ENCODE results near the gene RND2.

The RND2 gene

GRCh38 chr17:43040655-43041054 lies 15.6 kb downstream of the RND2 start:
- no peak for DNase-seq (ENCODE audit: low read depth in 1 of 2, low spot score in 1 of 2)
- Histone ChIP-seq H3K27ac (replicated peaks) (no peak overlapping the region), H3K27me3 (ENCODE audit: insufficient read depth, poor library complexity, severe bottlenecking) (no peaks in the 10 kb centered on the region), H3K4me3 (replicated peaks; ENCODE audit: insufficient read depth, low read length) (no peak overlapping the region)
- TF ChIP-seq SPI1 (IDR thresholded peaks at IDR 0.05; ENCODE audit: borderline replicate concordance, low read depth) (no peak), GABPA (IDR thresholded peaks at IDR 0.05; ENCODE audit: low read depth) (no peak), POLR2AphosphoS5 (IDR thresholded peaks at IDR 0.05; ENCODE audit: low read depth) (no peak)
- TF ChIP-seq, protein P1, sequence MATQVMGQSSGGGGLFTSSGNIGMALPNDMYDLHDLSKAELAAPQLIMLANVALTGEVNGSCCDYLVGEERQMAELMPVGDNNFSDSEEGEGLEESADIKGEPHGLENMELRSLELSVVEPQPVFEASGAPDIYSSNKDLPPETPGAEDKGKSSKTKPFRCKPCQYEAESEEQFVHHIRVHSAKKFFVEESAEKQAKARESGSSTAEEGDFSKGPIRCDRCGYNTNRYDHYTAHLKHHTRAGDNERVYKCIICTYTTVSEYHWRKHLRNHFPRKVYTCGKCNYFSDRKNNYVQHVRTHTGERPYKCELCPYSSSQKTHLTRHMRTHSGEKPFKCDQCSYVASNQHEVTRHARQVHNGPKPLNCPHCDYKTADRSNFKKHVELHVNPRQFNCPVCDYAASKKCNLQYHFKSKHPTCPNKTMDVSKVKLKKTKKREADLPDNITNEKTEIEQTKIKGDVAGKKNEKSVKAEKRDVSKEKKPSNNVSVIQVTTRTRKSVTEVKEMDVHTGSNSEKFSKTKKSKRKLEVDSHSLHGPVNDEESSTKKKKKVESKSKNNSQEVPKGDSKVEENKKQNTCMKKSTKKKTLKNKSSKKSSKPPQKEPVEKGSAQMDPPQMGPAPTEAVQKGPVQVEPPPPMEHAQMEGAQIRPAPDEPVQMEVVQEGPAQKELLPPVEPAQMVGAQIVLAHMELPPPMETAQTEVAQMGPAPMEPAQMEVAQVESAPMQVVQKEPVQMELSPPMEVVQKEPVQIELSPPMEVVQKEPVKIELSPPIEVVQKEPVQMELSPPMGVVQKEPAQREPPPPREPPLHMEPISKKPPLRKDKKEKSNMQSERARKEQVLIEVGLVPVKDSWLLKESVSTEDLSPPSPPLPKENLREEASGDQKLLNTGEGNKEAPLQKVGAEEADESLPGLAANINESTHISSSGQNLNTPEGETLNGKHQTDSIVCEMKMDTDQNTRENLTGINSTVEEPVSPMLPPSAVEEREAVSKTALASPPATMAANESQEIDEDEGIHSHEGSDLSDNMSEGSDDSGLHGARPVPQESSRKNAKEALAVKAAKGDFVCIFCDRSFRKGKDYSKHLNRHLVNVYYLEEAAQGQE (IDR thresholded peaks at IDR 0.05; ENCODE audit: insufficient replicate concordance, low read depth) = no peak
- TF ChIP-seq, protein P2, sequence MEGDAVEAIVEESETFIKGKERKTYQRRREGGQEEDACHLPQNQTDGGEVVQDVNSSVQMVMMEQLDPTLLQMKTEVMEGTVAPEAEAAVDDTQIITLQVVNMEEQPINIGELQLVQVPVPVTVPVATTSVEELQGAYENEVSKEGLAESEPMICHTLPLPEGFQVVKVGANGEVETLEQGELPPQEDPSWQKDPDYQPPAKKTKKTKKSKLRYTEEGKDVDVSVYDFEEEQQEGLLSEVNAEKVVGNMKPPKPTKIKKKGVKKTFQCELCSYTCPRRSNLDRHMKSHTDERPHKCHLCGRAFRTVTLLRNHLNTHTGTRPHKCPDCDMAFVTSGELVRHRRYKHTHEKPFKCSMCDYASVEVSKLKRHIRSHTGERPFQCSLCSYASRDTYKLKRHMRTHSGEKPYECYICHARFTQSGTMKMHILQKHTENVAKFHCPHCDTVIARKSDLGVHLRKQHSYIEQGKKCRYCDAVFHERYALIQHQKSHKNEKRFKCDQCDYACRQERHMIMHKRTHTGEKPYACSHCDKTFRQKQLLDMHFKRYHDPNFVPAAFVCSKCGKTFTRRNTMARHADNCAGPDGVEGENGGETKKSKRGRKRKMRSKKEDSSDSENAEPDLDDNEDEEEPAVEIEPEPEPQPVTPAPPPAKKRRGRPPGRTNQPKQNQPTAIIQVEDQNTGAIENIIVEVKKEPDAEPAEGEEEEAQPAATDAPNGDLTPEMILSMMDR (IDR thresholded peaks at IDR 0.05; ENCODE audit: insufficient read depth, low read length) = no peak

- TF ChIP-seq SPI1 (IDR thresholded peaks at IDR 0.05; ENCODE audit: borderline replicate concordance, low read depth) (no peak), GABPA (IDR thresholded peaks at IDR 0.05; ENCODE audit: low read depth) (no peak), POLR2AphosphoS5 (IDR thresholded peaks at IDR 0.05; ENCODE audit: low read depth) (no peak)
- TF ChIP-seq, protein P1 (IDR thresholded peaks at IDR 0.05; ENCODE audit: insufficient replicate concordance, low read depth) = no peak
- TF ChIP-seq, protein P2 (IDR thresholded peaks at IDR 0.05; ENCODE audit: insufficient read depth, low read length) = no peak
- Histone ChIP-seq H3K27me3 (ENCODE audit: insufficient read depth, poor library complexity, severe bottlenecking) (no peaks in the 10 kb centered on the region), H3K4me3 (replicated peaks; ENCODE audit: insufficient read depth, low read length) (no peak overlapping the region), H3K27ac (replicated peaks) (no peak overlapping the region)
- DNase-seq (ENCODE audit: low read depth in 1 of 2, low spot score in 1 of 2) = no peak
Observed at GRCh38 chr17:43042025-43042628, 17.1 kb downstream of the RND2 start.

GRCh38 chr17:43043307-43043706 lies 18.3 kb downstream of the RND2 start:
- Histone ChIP-seq H3K27ac (replicated peaks) (no peak overlapping the region), H3K4me3 (replicated peaks; ENCODE audit: insufficient read depth, low read length) (no peak overlapping the region), H3K27me3 (ENCODE audit: insufficient read depth, poor library complexity, severe bottlenecking) (no peaks in the 10 kb centered on the region)
- no peak for DNase-seq (ENCODE audit: low read depth in 1 of 2, low spot score in 1 of 2)
- TF ChIP-seq GABPA (IDR thresholded peaks at IDR 0.05; ENCODE audit: low read depth) (no peak), SPI1 (IDR thresholded peaks at IDR 0.05; ENCODE audit: borderline replicate concordance, low read depth) (no peak), POLR2AphosphoS5 (IDR thresholded peaks at IDR 0.05; ENCODE audit: low read depth) (no peak)
- TF ChIP-seq, protein P2 (IDR thresholded peaks at IDR 0.05; ENCODE audit: insufficient read depth, low read length) = no peak

DNA sequence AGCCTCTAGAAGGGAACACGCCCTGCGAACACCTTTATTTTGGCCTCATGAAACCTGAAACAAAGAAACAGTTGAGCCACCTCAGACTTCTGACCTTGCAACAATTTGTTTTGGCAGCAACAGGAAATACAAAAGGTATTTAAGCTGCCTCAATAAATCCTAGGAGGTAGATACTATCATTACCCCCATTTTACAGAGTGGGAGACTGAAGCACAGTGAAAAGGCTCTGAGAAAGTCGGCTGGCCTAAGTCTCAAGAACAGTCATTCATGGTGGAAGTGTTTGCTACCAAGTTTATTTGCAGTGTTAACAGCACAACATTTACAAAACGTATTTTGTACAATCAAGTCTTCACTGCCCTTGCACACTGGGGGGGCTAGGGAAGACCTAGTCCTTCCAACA lies 19.0 kb downstream of the RND2 start:
- TF ChIP-seq, protein P2 (IDR thresholded peaks at IDR 0.05; ENCODE audit: insufficient read depth, low read length) = no peak
- TF ChIP-seq SPI1 (IDR thresholded peaks at IDR 0.05; ENCODE audit: borderline replicate concordance, low read depth) = no peak
- TF ChIP-seq, protein P1 (IDR thresholded peaks at IDR 0.05; ENCODE audit: insufficient replicate concordance, low read depth) = no peak
- TF ChIP-seq GABPA (IDR thresholded peaks at IDR 0.05; ENCODE audit: low read depth) = no peak
- TF ChIP-seq POLR2AphosphoS5 (IDR thresholded peaks at IDR 0.05; ENCODE audit: low read depth) = no peak
- no peak for DNase-seq (ENCODE audit: low read depth in 1 of 2, low spot score in 1 of 2)
- H3K4me3 ChIP-seq (replicated peaks; ENCODE audit: insufficient read depth, low read length) = no peak overlapping the region
- H3K27ac ChIP-seq (replicated peaks) = no peak overlapping the region
- H3K27me3 ChIP-seq (ENCODE audit: insufficient read depth, poor library complexity, severe bottlenecking) = no peaks in the 10 kb centered on the region
